HEK293T (cell line): ENCODE data around the gene C1orf87.
A peak's percentile ranks its signal among the peaks of the same experiment; 100 is the strongest.

ENCODE experiments used
- CTCF ChIA-PET: fragments of 350-600 bp; formaldehyde crosslinking; extraction: SDS; loops from one replicate; lab custom pipeline; 2021; ENCODE audit warnings: antibody characterized with exemption, inconsistent platforms; lab: Yijun Ruan, JAX
- POLR2A ChIA-PET: fragments of 350-600 bp; formaldehyde crosslinking; extraction: SDS; loops from one replicate; lab custom pipeline; 2020; ENCODE audit warnings: antibody characterized with exemption, inconsistent platforms; lab: Yijun Ruan, JAX
- DNase-seq: peaks from one replicate; pipeline ENCODE4 v3.0.0; 2012; ENCODE audit warnings: mixed read lengths; ENCODE audit errors: extremely low spot score
- ARNT ChIP-seq: fragments of 450-650 bp; IDR thresholded peaks from 2 replicates; pipeline ENCODE4 v1.6.1; 2017; ENCODE audit warnings: mild to moderate bottlenecking
- BHLHE40 ChIP-seq: fragments of 450-650 bp; IDR thresholded peaks from 2 replicates; pipeline ENCODE4 v1.6.1; 2016; ENCODE audit warnings: mild to moderate bottlenecking, moderate library complexity, borderline replicate concordance
- CTBP1 ChIP-seq: fragments of 450-650 bp; IDR thresholded peaks from 2 replicates; pipeline ENCODE4 v1.6.1; 2016; ENCODE audit warnings: borderline replicate concordance
- ELF4 ChIP-seq: fragments of 450-650 bp; IDR thresholded peaks from 2 replicates; pipeline ENCODE4 v1.6.1; 2017; ENCODE audit warnings: antibody characterized with exemption
- FOXA1 ChIP-seq: fragments of 450-650 bp; IDR thresholded peaks from 2 replicates; pipeline ENCODE4 v1.6.1; 2016; ENCODE audit warnings: mild to moderate bottlenecking
- FOXK2 ChIP-seq: fragments of 450-650 bp; IDR thresholded peaks from 2 replicates; pipeline ENCODE4 v1.6.1; 2016; ENCODE audit warnings: mild to moderate bottlenecking
- FOXM1 ChIP-seq: fragments of 450-650 bp; IDR thresholded peaks from 2 replicates; pipeline ENCODE4 v1.6.1; 2017; ENCODE audit warnings: mild to moderate bottlenecking, borderline replicate concordance
- HDGF ChIP-seq: fragments of 450-650 bp; IDR thresholded peaks from 2 replicates; pipeline ENCODE4 v1.6.1; 2017; ENCODE audit warnings: antibody characterized with exemption, borderline replicate concordance
- L3MBTL2 ChIP-seq: fragments of 450-650 bp; conservative IDR thresholded peaks from 2 replicates; pipeline ENCODE4 v1.6.1; 2016; ENCODE audit warnings: mild to moderate bottlenecking
- LEF1 ChIP-seq: fragments of 450-650 bp; IDR thresholded peaks from 2 replicates; pipeline ENCODE4 v1.6.1; 2017; ENCODE audit warnings: mild to moderate bottlenecking, borderline replicate concordance
- NFRKB ChIP-seq: fragments of 450-650 bp; IDR thresholded peaks from 2 replicates; pipeline ENCODE4 v1.6.1; 2016; ENCODE audit warnings: mild to moderate bottlenecking, moderate library complexity
- PKNOX1 ChIP-seq: fragments of 450-650 bp; IDR thresholded peaks from 2 replicates; pipeline ENCODE4 v1.6.1; 2016
- SP1 ChIP-seq: fragments of 450-650 bp; IDR thresholded peaks from 2 replicates; pipeline ENCODE4 v1.6.1; 2017
- SUZ12 ChIP-seq: fragments of 450-650 bp; IDR thresholded peaks from 2 replicates; pipeline ENCODE4 v1.6.1; 2016; ENCODE audit warnings: mild to moderate bottlenecking
- TARDBP ChIP-seq: fragments of 450-650 bp; IDR thresholded peaks from 2 replicates; pipeline ENCODE4 v1.6.1; 2016
- ZNF384 ChIP-seq: fragments of 450-650 bp; IDR thresholded peaks from 2 replicates; pipeline ENCODE4 v1.6.1; 2016

C1orf87 gene

GRCh38 chr1:59979666-59980065 is 93.9 kb downstream of the C1orf87 start:
- no peak for DNase-seq
- TF ChIP-seq HDGF (no peak), CTBP1 (no peak), BHLHE40 (no peak), NFRKB (no peak), ELF4 (no peak), FOXM1 (no peak), SUZ12 (no peak), SP1 (no peak), ARNT (no peak), FOXK2 (no peak), ZNF384 (no peak), L3MBTL2 (no peak)
- POLR2A ChIA-PET = no interaction called here
- CTCF ChIA-PET = interaction anchor here (1.6 kb wide), 1 partner anchor 14 kb away, joined by 3 read pairs; no protein-coding TSS in a partner anchor

- POLR2A ChIA-PET = no interaction called here
- TF ChIP-seq FOXK2 = no peak
- TF ChIP-seq SUZ12 = no peak
- DNase-seq = no peak
- CTCF ChIA-PET = no interaction called here
Measured at GRCh38 chr1:59978511-59978910, 95.1 kb downstream of the C1orf87 start.

GRCh38 chr1:59978026-59978425 is 95.5 kb downstream of the C1orf87 start:
- POLR2A ChIA-PET = no interaction called here
- no peak for TF ChIP-seq L3MBTL2
- TF ChIP-seq TARDBP = no peak
- no peak for TF ChIP-seq FOXM1
- no peak for TF ChIP-seq ELF4
- no peak for TF ChIP-seq FOXA1
- TF ChIP-seq CTBP1 = no peak
- no peak for TF ChIP-seq BHLHE40
- no peak for TF ChIP-seq LEF1
- no peak for TF ChIP-seq NFRKB
- no peak for TF ChIP-seq FOXK2
- TF ChIP-seq PKNOX1 = no peak
- no peak for TF ChIP-seq SP1
- no peak for TF ChIP-seq ZNF384
- TF ChIP-seq HDGF = no peak
- TF ChIP-seq ARNT = no peak
- no peak for TF ChIP-seq SUZ12
- CTCF ChIA-PET = no interaction called here
- DNase-seq = no peak

- no peak for DNase-seq
- no peak for TF ChIP-seq LEF1
- no peak for TF ChIP-seq ELF4
- TF ChIP-seq FOXK2 = no peak
- no peak for TF ChIP-seq ARNT
- no peak for TF ChIP-seq SUZ12
- no peak for TF ChIP-seq FOXM1
- TF ChIP-seq TARDBP = no peak
- TF ChIP-seq PKNOX1 = no peak
- no peak for TF ChIP-seq FOXA1
- no peak for TF ChIP-seq CTBP1
- CTCF ChIA-PET = interaction anchor here (0.8 to 1.5 kb wide), 2 partner anchors 11 to 1319 kb away, joined by 3 to 9 read pairs; no protein-coding TSS in a partner anchor
- POLR2A ChIA-PET = no interaction called here
Measured at GRCh38 chr1:59977075-59977410, 96.5 kb downstream of the C1orf87 start.

- ChIA-PET CTCF (interaction anchor here (0.6 to 1.5 kb wide), 5 partner anchors 10 to 1318 kb away, joined by 3 to 9 read pairs (median 3); no protein-coding TSS in a partner anchor), POLR2A (no interaction called here)
- DNase-seq = peak; percentile 87
- no peak for TF ChIP-seq LEF1
- no peak for TF ChIP-seq FOXM1
- TF ChIP-seq ZNF384 = no peak
- no peak for TF ChIP-seq FOXA1
- TF ChIP-seq SUZ12 = no peak
- TF ChIP-seq L3MBTL2 = no peak
- no peak for TF ChIP-seq HDGF
- TF ChIP-seq TARDBP = no peak
- no peak for TF ChIP-seq ARNT
- no peak for TF ChIP-seq ELF4
- TF ChIP-seq PKNOX1 = no peak
- no peak for TF ChIP-seq SP1
Measured at GRCh38 chr1:59976194-59977074, 97.1 kb downstream of the C1orf87 start.

GRCh38 chr1:59973719-59974118 is 99.9 kb downstream of the C1orf87 start:
- no peak for DNase-seq
- POLR2A ChIA-PET = no interaction called here

More at GRCh38 chr1:59973719-59974118, 99.9 kb downstream of the C1orf87 start:
- TF ChIP-seq LEF1 = no peak
- CTCF ChIA-PET = interaction anchor here (1.1 kb wide), 1 partner anchor 26 kb away, joined by 3 read pairs; no protein-coding TSS in a partner anchor
